GM19328 (cell line): ENCODE data around the gene CXADR.
"Not testable (repeated sequence)": the region's sequence is repeated elsewhere in the genome, so short reads cannot be mapped to it uniquely, and the experiment has no call there.

Experiments
- ATAC-seq: cut with Tn5 transposase; IDR thresholded peaks from one replicate; pipeline ENCODE4 v1.9.1; 2021; ENCODE audit warnings: mild to moderate bottlenecking, moderate library complexity; ENCODE audit not compliant: unreplicated experiment

The CXADR gene

DNA sequence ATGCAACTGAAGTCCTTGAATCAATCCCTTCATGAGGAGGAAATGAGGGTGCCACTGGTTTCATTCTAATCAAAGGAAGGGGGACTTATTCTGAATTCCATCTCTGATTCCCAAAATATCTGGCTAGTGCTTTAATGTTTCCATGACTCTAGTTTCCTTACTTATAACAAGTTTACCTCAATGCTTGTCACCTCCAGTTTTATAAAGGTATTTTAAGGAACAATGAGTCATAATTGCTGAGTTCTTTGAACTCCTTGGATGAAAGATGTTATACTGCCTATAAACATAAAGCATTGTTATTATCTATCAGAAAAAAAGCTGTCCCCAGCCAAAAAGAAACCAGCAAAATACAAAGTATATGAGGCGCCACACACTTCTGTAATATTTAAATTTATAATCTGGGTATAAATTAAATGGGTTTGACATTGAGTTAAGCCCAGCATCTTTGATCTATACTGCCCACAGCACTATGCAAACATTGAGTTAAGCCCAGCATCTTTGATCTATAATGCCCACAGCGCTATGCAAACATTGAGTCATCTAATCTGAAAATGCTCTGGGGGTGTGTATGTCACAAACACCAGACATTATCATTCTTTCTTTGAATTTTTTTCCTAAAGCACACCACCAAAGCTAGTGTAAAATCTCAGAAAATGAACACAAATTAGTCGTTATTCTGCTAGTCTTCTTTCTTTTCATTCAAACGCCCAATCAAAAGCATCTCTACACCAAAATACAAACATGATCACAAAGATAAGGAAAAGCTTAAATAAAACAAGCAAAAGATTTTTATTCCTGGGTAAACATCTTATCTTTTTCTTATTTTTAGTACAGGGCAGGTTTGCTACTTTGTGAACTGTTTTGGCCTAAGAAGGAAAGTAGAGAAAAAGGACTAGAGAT is 11.5 kb upstream of the CXADR start:
- no peak for ATAC-seq

DNA sequence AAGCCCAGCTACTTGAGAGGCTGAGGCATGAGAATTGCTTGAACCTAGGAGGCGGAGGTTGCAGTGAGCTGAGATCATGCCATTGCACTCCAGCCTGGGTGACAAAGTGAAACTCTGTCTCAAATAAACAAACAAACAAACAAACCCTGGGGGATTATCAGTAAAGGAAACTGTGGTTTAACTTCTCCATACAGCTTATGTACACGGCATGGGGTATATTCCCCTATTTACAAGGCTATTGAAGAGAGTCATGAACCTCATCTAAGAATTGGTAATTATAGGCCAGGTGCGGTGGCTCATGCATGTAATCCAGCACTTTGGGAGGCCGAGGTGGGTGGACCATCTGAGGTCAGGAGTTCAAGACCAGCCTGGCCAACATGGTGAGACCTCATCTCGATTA is 9.9 kb upstream of the CXADR start:
- ATAC-seq, result not testable (repeated sequence)

DNA sequence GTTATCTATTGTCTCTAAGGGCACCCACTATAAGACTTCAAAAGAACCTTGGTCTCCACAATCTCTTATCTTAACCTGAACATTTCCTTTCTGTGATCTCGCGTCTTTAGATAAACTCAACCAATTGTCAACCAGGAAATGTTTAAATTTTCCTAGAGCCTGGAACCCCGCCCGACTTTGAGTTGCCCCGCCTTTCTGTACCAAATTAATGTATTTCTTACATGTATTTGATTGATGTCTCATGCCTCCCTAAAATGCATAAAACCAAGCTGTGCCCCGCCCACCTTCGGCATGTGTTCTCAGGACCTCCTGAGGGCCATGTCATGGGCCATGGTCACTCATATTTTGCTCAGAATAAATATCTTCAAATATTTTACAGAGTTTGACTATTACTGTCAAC is 5.9 kb upstream of the CXADR start:
- ATAC-seq, result no peak

DNA sequence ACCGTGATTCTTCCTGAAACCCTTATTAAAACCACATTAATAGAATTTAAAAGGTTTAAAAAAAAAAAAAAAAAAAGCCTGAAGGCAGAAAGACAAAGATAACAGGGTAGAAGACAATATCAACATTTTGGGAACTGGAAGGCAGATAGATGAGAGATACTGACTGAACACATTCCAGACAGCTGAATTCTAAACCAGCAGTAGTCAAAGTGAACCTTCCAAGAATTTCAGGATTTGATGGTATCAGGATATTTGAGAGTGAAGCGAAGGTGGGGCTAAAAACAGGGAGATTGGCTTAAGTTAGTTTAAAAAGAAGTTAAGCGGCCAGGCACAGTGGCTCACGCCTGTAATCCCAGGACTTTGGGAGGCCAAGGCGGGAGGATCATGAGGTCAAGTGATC is 5.3 kb upstream of the CXADR start:
- no peak for ATAC-seq

DNA sequence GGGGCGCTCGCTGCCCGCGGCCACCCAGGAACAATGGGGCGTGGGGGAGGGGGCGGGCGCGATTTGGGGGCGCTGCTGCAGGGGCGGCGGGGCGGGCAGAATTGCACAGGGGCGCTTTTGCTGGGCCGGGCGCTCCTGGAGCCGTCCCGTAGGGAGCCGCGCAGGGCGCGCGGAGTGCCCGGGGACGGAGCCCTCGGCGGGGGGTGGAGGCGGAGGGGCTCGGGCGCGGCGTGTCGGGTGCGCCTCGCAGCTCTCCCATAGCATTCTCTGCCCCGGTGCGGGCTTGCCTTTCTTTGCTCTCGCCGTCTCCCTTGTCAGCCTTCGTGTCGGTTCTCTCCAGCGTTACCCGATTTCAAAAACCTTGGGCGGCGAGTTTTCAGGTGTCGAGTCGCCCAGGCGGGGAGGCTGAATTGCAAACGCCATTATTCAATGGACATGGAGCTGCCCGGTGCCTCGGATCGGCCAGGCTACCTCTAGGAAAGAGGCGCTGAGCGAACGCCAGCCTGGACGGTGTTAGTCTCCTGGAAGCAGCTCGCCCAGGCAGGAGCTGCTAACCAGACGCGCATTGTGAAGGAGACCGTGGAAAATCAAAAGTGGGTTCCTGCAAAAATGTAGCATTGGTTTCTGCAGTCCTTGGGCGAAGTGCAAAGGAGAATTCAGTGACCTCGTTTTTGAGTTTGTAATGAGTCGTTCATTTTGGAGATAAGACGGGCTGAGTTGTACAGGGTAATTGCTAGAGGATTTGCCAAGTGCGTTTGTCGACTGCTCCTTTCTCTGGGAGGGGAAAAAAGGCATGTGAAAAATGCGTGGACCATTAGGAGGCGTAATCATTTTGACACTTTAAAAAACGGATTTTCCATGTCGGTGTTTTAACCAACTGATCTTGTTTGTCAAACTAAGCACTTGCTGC is 626 bp downstream of the CXADR start:
- ATAC-seq, result peak; percentile 14

DNA sequence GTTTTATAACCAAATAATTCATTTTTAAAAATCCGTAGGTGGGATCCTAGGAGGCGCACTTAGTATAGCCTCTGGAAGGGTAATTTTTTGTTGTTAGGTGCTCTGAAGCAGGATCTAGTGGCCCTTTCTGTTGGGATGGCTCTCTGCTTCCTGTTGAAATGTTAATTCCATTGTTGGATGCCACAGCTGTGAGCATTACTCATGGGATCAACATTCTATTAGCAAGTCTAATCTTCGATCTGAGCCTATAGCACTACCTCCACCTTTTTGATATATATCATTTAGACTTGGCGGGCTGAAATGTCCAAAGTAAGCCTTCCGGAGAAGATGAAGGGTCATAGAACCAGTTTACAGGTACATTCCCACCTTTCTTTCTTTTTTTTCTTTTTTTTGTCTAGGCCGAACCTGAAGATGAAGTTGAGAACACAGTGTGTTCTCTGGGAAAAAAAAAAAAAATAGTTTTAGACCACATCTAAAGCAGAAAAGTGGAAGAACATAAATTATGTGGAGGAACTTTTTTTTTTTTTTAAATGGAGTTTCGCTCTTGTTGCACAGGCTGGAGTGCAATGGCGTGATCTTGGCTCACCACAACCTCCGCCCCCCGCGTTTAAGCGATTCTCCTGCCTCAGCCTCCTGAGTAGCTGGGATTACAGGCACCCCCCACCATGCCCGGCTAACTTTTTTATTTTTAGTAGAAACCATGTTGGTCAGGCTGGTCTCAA is 1.4 kb downstream of the CXADR start:
- no peak for ATAC-seq

DNA sequence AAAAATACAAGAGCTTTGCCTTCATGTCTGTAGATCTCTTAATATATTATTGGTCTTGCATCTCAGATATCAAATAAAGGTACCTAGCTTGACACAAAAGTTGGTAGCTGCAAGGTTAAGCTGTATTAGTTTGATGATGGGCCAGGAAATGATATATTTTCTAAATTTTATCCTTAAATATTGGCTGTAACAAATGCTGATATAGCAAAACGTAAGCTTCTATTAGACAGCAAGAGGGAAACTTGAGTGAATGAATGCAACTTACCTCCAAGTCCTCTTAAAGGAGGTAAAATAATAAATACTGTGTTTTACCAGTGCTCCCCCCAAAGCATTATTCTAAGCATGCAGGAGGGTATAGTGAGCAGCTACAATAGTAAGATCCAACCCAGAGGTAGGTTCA is 4.2 kb downstream of the CXADR start:
- ATAC-seq, result not testable (repeated sequence)

DNA sequence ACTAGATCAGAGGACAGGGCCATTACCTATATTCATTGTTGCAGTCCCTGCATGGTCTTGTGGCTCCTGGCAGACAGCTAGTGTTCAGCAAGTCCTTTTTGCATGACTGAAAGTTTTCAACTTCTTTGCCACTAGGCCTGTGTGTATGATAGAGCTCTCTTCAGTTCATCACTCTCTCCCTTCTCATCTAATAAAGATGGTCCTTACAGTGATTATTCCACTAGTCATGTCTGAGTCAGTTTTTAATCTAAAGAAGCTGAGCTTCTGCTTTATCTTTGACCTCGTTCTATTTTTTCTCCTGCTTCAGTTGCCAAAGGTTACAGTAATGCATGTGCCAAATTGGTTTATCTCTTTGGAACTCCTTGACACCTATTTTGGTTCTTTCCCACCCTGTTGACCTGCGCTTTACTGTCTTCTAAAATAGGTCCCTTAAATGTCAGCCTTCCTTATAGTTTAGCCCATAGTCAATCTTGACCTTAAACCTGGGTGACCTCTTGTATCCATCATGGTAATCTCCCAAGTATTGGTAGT is 6.4 kb downstream of the CXADR start:
- no peak for ATAC-seq

DNA sequence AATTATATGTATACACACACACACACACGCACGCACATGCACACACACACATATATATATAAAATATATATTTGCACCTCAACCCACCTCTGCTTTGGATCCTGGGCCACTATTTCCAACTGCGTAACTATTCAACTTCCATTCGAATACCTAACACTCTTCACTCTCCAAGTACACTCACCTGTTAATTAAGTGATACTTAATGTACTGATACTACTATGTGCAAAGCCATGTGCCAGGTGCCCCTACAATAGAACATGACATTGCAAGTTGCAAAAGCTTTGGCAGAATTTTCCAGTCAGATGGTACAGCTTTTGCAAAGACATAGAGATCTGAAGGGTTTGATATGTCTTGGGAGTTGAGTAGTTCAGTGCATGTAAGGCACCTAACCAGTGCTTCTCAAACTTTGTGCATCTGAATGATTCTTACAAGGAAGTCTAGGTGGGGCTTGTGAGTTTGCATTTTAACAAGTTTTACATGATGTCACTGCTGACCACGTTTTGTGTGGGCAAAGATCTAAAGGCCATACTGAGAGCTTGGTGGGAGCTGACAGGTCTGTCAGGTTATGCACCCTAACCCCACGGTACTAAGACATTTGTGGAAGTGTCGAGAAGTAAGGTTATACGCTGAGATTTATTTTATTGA is 7.2 kb downstream of the CXADR start:
- no peak for ATAC-seq

DNA sequence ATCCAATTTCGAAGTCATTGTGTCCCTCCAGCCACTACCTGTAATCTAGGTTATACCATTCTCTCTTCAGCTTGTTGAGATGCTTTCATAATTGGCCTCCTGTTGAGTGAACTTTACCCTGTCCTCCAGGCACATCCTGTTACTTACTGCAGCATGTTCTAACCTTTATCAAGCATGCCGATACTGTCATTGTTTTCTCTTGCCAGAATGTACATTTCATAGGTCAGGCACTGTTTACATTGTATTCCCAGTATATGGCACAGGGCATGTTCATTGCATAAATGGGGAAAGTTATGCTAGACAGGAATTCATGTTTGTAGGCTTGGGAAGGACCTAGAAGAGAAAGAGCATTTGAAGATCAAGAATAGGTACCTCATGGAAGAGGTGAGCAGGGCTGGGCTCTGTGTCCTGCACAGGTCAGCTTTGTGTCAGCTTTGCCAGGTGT is 10.2 kb downstream of the CXADR start:
- ATAC-seq, result no peak

DNA sequence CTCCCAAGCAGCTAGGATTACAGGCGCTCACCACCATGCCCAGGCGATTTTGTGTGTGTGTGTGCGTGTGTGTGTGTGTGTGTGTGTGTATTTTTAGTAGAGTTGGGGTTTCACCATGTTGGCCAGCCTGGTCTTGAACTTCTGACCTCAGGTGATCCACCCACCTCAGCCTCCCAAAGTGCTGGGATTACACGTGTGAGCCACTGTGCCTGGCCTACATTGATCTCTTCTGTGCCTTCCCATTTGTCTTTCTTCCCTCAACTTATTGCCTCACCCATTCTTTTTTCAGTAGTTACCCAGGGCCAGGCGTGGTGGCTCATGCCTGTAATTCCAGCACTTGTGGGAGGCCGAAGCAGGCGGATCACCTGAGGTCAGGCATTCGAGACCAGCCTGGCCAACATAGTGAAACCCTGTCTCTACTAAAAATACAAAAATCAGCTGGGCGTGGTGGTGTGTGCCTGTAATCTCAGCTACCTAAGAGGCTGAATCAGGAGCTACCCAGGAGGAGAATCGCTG is 11.2 kb downstream of the CXADR start:
- ATAC-seq, result not testable (repeated sequence)

DNA sequence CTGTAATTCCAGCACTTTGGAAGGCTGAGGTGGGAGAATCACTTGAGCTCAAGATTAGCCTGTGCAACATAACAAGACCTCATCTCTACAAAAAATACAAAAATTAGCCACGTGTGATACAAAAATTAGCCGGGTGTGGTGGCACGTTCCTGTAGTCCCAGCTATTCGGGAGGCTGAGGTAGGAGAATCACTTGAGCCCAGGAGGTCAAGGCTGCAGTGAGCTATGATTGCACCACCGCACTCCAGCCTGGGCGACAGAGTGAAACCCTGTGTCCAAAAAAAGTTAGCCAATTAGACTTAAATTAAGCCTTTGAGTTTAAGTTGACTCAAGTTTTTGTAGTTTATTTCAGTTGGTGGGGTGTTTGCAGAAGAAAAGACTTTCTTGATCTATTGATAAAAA is 11.8 kb downstream of the CXADR start:
- ATAC-seq, result no peak

DNA sequence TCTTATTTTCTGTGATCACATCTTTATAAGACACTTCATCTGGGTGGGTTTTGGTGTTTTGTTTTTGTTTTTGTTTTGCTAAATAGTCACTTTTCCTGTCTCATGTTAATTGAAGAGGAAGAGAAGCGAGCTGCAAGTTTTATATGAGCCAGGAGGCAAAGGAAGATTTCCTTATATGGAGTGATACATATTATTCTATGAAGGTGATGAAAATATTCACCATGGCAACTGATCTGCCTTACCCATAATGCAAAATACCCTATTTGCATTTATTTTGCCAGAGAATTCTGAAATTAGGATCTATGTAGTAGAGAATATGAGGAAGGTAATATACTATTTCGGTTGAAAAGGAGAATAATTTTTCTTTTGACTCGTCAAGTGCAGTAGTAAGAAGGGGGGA is 13.9 kb downstream of the CXADR start:
- ATAC-seq, result no peak

DNA sequence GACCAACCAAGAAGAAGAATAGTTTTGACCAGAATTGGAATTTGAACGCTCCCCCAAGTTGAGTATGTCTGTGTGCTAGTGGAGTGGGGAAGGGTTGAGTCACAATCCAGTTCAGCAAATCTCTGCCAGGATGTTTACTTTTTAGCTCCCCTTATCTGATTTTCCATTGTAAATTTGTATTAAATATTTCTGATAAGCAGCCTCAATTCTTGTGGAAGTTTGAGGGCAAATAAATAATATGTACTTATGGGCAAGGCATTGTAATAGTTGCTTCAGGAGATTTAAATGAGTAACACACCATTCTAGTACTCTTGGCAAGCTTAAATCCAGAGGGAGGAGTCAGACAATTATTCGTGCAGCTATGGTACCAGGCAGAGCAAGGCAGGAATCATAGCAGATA is 14.4 kb downstream of the CXADR start:
- ATAC-seq, result no peak

DNA sequence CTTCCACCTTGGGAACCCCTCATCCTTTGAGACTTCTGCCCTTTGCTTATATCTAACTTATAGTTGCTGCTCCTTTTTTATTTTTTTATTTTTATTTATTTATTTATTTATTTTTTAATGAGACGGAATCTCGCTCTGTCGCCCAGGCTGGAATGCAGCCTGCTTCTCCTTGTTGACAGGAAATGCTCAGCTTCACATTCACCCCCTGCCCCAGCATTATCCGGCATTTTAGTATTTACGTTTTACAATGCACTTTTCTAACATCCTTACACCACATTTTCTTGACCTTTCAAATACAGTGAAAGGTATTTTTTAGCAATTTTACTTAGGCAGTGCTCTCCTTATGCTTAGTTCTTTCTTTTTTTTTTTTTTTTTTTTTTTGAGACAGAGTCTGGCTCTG is 14.9 kb downstream of the CXADR start:
- no peak for ATAC-seq

DNA sequence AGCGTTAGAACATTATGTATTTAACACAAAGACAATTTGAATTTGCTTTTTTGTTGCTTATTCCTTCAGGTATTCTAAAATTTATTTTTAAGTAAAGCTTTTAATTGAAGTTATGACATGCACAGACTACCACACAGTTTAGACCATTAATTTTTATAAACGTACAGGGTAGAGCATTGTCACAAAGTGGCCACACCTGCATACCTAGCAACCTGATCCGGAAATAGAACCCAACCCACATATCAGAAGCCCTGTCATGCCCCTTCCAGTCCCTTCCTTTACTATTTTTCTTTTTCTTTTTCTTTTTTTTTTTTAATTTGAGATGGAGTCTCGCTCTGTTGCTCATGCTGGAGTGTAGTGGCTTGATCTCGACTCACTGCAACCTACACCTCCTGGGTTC is 16.8 kb downstream of the CXADR start:
- ATAC-seq, result no peak

DNA sequence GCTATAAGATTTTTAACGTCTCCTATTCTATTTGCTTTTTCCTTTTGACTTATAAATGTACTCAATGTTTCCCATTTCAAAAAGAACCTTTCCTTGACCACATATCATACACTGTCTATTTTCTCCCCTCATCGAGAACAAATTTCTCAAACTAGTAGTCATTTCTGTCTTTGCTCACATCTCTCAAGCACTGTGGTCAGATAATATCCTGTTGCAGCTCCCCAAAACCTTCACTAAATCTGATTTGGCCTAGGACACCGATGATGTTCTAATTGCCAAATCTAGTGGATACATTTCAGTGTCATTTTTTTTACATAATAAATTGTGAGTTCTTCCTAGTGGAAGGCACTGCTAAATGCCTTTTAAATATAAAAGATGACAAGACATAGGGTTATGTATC is 19.4 kb downstream of the CXADR start:
- ATAC-seq, result no peak

DNA sequence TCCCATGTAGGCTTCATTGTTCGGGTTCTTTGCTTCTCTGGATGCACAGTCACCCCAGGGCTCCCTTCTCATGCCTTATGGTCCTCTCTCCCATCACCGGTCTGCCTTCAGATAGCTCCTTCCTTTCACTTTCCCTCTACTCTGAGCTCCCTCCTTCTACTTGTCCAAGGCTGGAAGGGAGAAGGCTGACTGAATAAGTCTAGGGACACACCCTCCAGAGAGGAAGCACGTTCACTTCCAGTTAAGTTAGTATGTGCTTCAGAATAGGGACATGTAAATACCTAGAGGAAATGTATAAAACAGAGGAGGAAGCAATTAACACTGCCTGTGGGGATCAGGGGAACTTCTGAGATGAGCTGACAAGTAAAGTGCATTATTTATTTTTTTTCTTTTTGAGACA is 23.5 kb downstream of the CXADR start:
- ATAC-seq, result no peak

DNA sequence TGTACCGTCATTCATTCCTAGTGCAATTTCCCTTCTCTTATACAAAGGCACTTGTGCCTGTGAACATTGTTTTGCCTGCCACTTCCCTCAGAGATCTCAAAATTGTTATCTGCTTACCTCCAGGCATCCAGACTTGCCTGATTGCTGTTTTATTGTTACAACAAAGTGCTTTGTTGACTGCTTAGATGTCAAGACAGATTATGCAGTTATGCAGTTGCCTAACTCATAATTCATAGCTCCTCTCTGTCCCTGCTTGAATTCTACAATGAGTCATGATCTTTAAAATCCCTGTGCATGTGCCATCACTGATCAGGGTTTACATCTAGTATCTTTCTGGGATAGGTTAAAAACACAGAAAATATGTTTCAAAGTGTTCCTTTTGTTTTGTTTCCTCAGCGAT is 24.5 kb downstream of the CXADR start:
- no peak for ATAC-seq

DNA sequence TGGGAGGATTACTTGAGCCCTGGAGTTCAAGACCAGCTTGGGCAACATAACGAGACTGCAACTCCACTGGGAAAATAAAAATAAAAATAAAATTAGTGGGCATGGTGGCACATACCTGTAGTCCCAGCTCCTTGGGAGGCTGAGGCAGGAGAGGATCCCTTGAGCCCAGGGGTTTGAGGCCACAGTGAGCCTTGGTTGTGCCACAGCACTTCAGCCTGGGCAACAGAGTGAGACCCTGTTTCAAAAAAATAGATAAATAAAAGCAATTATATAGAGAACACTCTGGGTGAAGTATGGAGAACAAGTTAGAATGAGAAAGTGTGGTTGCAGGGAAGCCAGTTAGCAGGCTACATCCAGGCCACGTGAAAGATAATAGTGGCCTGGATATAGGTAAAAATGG is 25.7 kb downstream of the CXADR start:
- no peak for ATAC-seq
